ENCODE results near the gene CLPSL2.

DNA sequence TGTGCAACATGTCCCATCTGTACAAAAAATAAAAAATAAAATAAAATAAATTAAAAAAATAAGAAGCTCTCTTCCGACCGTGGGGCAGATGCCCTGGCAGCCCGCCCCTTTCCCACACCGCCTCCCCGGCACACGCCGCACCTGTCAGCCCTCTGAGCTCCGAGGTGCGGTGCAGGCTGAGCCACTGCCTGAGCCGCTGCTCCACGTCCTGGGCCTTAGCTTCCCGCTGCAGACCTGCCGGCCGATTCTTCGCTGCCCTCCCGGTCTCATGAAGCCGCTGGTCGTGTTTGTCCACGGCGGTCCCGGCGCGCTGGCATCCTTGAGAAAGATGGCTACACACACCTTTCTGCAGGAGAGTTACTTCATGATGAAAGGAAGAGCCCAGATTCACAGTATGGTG, 10.7 kb upstream of the CLPSL2 start:
- TF ChIP-seq, protein P1, sequence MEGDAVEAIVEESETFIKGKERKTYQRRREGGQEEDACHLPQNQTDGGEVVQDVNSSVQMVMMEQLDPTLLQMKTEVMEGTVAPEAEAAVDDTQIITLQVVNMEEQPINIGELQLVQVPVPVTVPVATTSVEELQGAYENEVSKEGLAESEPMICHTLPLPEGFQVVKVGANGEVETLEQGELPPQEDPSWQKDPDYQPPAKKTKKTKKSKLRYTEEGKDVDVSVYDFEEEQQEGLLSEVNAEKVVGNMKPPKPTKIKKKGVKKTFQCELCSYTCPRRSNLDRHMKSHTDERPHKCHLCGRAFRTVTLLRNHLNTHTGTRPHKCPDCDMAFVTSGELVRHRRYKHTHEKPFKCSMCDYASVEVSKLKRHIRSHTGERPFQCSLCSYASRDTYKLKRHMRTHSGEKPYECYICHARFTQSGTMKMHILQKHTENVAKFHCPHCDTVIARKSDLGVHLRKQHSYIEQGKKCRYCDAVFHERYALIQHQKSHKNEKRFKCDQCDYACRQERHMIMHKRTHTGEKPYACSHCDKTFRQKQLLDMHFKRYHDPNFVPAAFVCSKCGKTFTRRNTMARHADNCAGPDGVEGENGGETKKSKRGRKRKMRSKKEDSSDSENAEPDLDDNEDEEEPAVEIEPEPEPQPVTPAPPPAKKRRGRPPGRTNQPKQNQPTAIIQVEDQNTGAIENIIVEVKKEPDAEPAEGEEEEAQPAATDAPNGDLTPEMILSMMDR (IDR thresholded peaks at IDR 0.05) = no peak
- no peak for TF ChIP-seq POLR2A (IDR thresholded peaks at IDR 0.05)

Data from Peyer's patch (tissue), 4 donors.